ENCODE results near the gene MPZ.

- TF ChIP-seq NR2C2 (CRISPR knock-in tag; IDR thresholded peaks at IDR 0.05) = 0 out of 2 replicates have a peak, but pooled peaks have one; percentile 24
- peak; percentile 91 for TF ChIP-seq NR2C2 (tag; IDR thresholded peaks at IDR 0.05)
- TF ChIP-seq, protein P1, sequence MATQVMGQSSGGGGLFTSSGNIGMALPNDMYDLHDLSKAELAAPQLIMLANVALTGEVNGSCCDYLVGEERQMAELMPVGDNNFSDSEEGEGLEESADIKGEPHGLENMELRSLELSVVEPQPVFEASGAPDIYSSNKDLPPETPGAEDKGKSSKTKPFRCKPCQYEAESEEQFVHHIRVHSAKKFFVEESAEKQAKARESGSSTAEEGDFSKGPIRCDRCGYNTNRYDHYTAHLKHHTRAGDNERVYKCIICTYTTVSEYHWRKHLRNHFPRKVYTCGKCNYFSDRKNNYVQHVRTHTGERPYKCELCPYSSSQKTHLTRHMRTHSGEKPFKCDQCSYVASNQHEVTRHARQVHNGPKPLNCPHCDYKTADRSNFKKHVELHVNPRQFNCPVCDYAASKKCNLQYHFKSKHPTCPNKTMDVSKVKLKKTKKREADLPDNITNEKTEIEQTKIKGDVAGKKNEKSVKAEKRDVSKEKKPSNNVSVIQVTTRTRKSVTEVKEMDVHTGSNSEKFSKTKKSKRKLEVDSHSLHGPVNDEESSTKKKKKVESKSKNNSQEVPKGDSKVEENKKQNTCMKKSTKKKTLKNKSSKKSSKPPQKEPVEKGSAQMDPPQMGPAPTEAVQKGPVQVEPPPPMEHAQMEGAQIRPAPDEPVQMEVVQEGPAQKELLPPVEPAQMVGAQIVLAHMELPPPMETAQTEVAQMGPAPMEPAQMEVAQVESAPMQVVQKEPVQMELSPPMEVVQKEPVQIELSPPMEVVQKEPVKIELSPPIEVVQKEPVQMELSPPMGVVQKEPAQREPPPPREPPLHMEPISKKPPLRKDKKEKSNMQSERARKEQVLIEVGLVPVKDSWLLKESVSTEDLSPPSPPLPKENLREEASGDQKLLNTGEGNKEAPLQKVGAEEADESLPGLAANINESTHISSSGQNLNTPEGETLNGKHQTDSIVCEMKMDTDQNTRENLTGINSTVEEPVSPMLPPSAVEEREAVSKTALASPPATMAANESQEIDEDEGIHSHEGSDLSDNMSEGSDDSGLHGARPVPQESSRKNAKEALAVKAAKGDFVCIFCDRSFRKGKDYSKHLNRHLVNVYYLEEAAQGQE (IDR thresholded peaks at IDR 0.05; ENCODE audit: borderline replicate concordance) = peak; percentile 60
- TF ChIP-seq, protein P1 (CRISPR knock-in tag; IDR thresholded peaks at IDR 0.05; ENCODE audit: low read depth) = no peak
Observed at GRCh38 chr1:161314201-161314981, 4.6 kb upstream of the MPZ start, which contains the start of gene SDHC.
